Transverse colon (tissue), 4 donors: ENCODE measurements around the gene MYBPC1.

Experiments used
- POLR2AphosphoS5 ChIP-seq, 3 donors: sonication (generic); formaldehyde crosslinking; IDR thresholded peaks; one replicate each; pipeline ENCODE4 v1.6.1; 2016; ENCODE audit warnings: antibody characterized with exemption in 3 of 3
- TF ChIP-seq, protein P1 (sequence below), 5 experiments: fragments of 200-600 bp in 3 of 5; fragments of 450-650 bp in 2 of 5; sonication (generic) in 3 of 5; IDR thresholded peaks; 1 replicate in 2 of 5; 2 replicates in 3 of 5; pipeline ENCODE4 v1.5.1; 2016 to 2017; ENCODE audit warnings: antibody characterized with exemption in 5 of 5, inconsistent platforms in 3 of 5, mild to moderate bottlenecking in 2 of 5, moderate library complexity in 1 of 5

DNA sequence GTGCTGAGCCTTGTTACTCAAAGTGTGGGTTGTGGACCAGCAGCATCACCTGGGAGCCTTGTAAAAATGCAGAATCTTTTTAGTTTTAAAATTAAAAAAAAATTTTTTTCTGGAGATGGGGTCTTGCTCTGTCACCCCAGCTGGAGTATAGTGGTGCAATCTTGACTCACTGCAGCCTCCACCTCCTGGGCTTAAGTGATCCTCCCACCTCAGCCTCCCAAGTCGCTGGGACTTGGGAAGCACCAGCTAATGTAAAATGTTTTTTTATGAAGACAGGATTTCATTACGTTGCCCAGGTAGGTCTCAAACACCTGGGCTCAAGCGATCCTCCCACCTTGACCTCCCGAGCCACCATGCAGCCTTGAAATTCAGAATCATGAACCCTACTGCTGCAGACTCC, 14.4 kb downstream of the MYBPC1 start:
- TF ChIP-seq, protein P1, sequence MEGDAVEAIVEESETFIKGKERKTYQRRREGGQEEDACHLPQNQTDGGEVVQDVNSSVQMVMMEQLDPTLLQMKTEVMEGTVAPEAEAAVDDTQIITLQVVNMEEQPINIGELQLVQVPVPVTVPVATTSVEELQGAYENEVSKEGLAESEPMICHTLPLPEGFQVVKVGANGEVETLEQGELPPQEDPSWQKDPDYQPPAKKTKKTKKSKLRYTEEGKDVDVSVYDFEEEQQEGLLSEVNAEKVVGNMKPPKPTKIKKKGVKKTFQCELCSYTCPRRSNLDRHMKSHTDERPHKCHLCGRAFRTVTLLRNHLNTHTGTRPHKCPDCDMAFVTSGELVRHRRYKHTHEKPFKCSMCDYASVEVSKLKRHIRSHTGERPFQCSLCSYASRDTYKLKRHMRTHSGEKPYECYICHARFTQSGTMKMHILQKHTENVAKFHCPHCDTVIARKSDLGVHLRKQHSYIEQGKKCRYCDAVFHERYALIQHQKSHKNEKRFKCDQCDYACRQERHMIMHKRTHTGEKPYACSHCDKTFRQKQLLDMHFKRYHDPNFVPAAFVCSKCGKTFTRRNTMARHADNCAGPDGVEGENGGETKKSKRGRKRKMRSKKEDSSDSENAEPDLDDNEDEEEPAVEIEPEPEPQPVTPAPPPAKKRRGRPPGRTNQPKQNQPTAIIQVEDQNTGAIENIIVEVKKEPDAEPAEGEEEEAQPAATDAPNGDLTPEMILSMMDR (IDR thresholded peaks at IDR 0.05) = no peak
- no peak for TF ChIP-seq POLR2AphosphoS5 (IDR thresholded peaks at IDR 0.05)
